Hypothalamus (tissue), 51 donors: ENCODE data around the gene FBXW4.
A peak's percentile ranks its signal among the peaks of the same experiment; 100 is the strongest.

Source experiments
- DNase-seq, 51 donors: peaks; one replicate each; lab custom pipeline; 2025; lab: John Stamatoyannopoulos, UW

Gene FBXW4

GRCh38 chr10:101619983-101620382 is 75.0 kb downstream of the FBXW4 start:
- DNase-seq = no peak

GRCh38 chr10:101618871-101619270 is 76.1 kb downstream of the FBXW4 start:
- DNase-seq = no peak

- no peak for DNase-seq
Observed at GRCh38 chr10:101617824-101618568, 77.0 kb downstream of the FBXW4 start.

- no peak for DNase-seq
Observed at GRCh38 chr10:101617102-101617823, 77.7 kb downstream of the FBXW4 start.

- DNase-seq = no peak
Observed at GRCh38 chr10:101616415-101617101, 78.4 kb downstream of the FBXW4 start.

GRCh38 chr10:101615525-101616116 is 79.3 kb downstream of the FBXW4 start:
- DNase-seq = no peak

GRCh38 chr10:101614663-101615524 is 80.1 kb downstream of the FBXW4 start:
- peak in 1 of 51 donors; percentile 11 for DNase-seq

GRCh38 chr10:101613646-101614045 is 81.3 kb downstream of the FBXW4 start:
- no peak for DNase-seq

- peak in 2 of 51 donors; percentile 18 to 29 for DNase-seq
Observed at GRCh38 chr10:101612872-101613271, 82.1 kb downstream of the FBXW4 start.

- DNase-seq = no peak
Observed at GRCh38 chr10:101612086-101612485, 82.9 kb downstream of the FBXW4 start.

- DNase-seq = no peak
Observed at GRCh38 chr10:101611096-101611905, 83.7 kb downstream of the FBXW4 start.

GRCh38 chr10:101609481-101609880 is 85.5 kb downstream of the FBXW4 start:
- no peak for DNase-seq

- DNase-seq = no peak
Observed at GRCh38 chr10:101607124-101607523, 87.8 kb downstream of the FBXW4 start.

- peak in 49 of 51 donors; percentile 5 to 83 (median 44) for DNase-seq
Observed at GRCh38 chr10:101602761-101603398, 92.1 kb downstream of the FBXW4 start.

- peak in 1 of 51 donors; percentile 9 for DNase-seq
Observed at GRCh38 chr10:101601541-101601940, 93.4 kb downstream of the FBXW4 start.

GRCh38 chr10:101597091-101597900 is 97.7 kb downstream of the FBXW4 start:
- no peak for DNase-seq

GRCh38 chr10:101595591-101596433 is 99.2 kb downstream of the FBXW4 start:
- no peak for DNase-seq
